ENCODE measurements around the gene DUSP5.

DUSP5 gene

DNA sequence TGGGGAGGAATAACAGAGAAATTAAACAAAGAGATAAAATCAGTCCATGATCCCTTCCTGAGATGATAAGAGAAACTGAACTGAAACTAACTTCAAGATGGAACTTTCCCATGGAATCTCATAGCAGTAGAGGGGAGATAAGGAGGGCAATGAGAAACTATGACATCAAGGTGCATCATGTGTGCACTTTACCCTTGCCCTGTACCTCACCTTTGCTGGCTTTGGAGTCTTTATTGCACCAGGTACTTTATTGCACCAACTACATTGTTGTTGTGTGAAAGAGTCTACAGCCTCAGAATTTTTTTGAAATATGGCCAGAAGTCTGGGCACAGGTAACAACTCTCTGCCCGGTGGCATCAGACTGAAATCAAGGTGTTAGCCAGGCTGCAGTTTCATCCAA is 58.6 kb downstream of the DUSP5 start:
- no peak for FAIRE-seq

DNA sequence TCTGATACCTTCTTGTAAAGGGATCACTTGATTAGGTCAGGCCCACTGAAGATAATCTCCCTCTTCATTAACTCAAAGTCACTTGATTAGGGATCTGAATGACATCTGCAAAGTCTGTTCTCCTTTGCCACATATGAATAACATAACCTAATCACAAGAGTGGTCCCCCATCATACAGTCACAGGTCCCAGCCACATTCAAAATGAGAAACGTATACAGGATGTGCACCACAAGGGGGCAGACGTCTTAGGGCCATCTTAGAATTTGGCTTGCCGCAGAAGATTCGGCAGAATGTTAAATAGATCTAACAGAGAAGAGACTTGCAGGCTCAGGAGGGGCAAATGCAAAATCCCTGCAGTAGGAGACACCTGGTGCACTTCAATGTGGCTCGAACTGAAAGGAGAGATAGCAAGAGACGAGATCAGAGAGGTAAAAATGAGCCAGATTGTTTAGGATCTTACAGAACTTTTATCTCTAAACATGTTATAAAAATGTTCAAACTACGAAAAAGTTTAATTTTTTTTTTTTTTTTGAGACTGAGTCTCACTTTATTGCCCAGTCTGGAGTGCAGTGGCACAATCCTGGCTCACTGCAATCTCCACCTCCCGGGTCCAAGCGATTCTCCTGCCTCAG is 59.4 kb downstream of the DUSP5 start:
- peak; percentile 11 for FAIRE-seq

DNA sequence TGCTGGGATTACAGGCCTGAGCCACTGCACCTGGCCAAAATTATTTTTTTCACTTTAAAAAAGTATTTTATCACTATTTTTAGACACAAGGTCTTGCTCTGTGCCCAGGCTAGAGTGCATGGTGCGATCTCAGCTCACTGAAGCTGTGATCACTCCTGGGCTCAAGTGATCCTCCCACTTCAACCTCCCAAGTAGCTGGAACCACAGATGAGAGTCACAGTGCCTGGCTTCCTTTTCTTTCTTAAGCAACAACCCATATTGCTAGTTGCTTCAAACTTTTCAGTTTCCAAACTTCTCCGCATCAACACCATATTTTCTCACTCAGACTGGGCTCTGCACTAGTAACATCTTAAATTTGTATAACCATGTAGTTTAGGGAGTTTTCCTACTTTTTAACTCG is 60.3 kb downstream of the DUSP5 start:
- FAIRE-seq: no peak

DNA sequence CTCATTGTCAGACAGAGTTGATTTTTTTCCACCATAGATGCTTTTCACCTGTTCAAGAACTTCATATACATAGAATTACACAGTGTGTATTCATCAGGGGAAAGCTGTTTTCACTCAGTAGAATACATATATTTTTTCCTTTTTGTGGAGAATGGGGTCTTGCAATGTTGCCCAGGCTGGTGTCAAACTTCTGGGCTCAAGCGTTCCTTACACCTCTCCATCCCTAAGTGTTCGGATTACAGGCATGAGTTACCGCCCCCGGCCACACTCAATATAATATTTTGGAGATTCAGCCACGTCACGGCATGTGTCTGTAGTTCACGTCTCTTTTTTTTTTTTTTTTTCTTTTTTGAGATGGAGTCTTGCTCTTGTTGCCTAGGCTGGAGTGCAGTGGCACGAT is 62.3 kb downstream of the DUSP5 start:
- FAIRE-seq: no peak

Measured in G401.6 (cell line).